ENCODE data around the gene MDM4. TPM values are rescaled to one million over a fixed set of nuclear protein-coding genes. Genes with fewer than 3 reads are reported as not detected.
A peak's percentile ranks its signal among the peaks of the same experiment; 100 is the strongest.
"Not testable (repeated sequence)": the region's sequence is repeated elsewhere in the genome, so short reads cannot be mapped to it uniquely, and the experiment has no call there.

MDM4 gene
- total RNA-seq, 1 donor from 2014 or later: 101 TPM

GRCh38 chr1:204556458-204557052, 40.3 kb downstream of the MDM4 start:
- peaks cover 7% of the 10 kb centered on the region for H3K4me1 Mint-ChIP-seq (ENCODE audit: unreplicated experiment)
- no peak for TF ChIP-seq CTCF (conservative IDR thresholded peaks at IDR 0.05)
- no peak for DNase-seq (ENCODE audit: extremely low spot score, unreplicated experiment)
- no peaks in the 10 kb centered on the region for H3K9me3 Mint-ChIP-seq
- H3K4me3 Mint-ChIP-seq: no peak overlapping the region
- no peaks in the 10 kb centered on the region for H3K27me3 Mint-ChIP-seq
- H3K36me3 Mint-ChIP-seq: peaks cover 28% of the 10 kb centered on the region
- no peak overlapping the region for H3K27ac Mint-ChIP-seq

- H3K4me1 Mint-ChIP-seq (ENCODE audit: unreplicated experiment): peaks cover 7% of the 10 kb centered on the region
- no peak overlapping the region for H3K4me3 Mint-ChIP-seq
- no peak for DNase-seq (ENCODE audit: extremely low spot score, unreplicated experiment)
- H3K27ac Mint-ChIP-seq: no peak overlapping the region
- TF ChIP-seq CTCF (conservative IDR thresholded peaks at IDR 0.05): no peak
- peaks cover 27% of the 10 kb centered on the region for H3K36me3 Mint-ChIP-seq
- no peaks in the 10 kb centered on the region for H3K9me3 Mint-ChIP-seq
- H3K27me3 Mint-ChIP-seq: no peaks in the 10 kb centered on the region
Measured at GRCh38 chr1:204558467-204558866, 42.3 kb downstream of the MDM4 start.

- not testable (repeated sequence) for DNase-seq (ENCODE audit: extremely low spot score, unreplicated experiment); H3K27ac Mint-ChIP-seq; H3K27me3 Mint-ChIP-seq; H3K9me3 Mint-ChIP-seq; H3K4me3 Mint-ChIP-seq
- Mint-ChIP-seq H3K4me1 (ENCODE audit: unreplicated experiment) (peaks cover 10% of the 10 kb centered on the region), H3K36me3 (peaks cover 25% of the 10 kb centered on the region)
Measured at GRCh38 chr1:204560002-204560401, 43.8 kb downstream of the MDM4 start.

GRCh38 chr1:204560590-204561150, 44.5 kb downstream of the MDM4 start:
- Mint-ChIP-seq H3K4me1 (ENCODE audit: unreplicated experiment) (peaks cover 13% of the 10 kb centered on the region), H3K4me3 (no peak overlapping the region), H3K36me3 (peaks cover 25% of the 10 kb centered on the region), H3K9me3 (no peaks in the 10 kb centered on the region), H3K27me3 (no peaks in the 10 kb centered on the region), H3K27ac (peak overlapping the region; percentile 37)
- no peak for DNase-seq (ENCODE audit: extremely low spot score, unreplicated experiment)
- no peak for TF ChIP-seq CTCF (conservative IDR thresholded peaks at IDR 0.05)

- Mint-ChIP-seq H3K36me3 (peaks cover 18% of the 10 kb centered on the region), H3K4me3 (no peak overlapping the region), H3K4me1 (ENCODE audit: unreplicated experiment) (peaks cover 25% of the 10 kb centered on the region), H3K27ac (no peak overlapping the region), H3K27me3 (no peaks in the 10 kb centered on the region), H3K9me3 (no peaks in the 10 kb centered on the region)
- no peak for DNase-seq (ENCODE audit: extremely low spot score, unreplicated experiment)
- TF ChIP-seq CTCF (conservative IDR thresholded peaks at IDR 0.05): no peak
Measured at GRCh38 chr1:204562075-204562990, 46.1 kb downstream of the MDM4 start.

- peaks cover 18% of the 10 kb centered on the region for H3K36me3 Mint-ChIP-seq
- H3K9me3 Mint-ChIP-seq: no peaks in the 10 kb centered on the region
- TF ChIP-seq CTCF (conservative IDR thresholded peaks at IDR 0.05): no peak
- no peak overlapping the region for H3K4me3 Mint-ChIP-seq
- peaks cover 27% of the 10 kb centered on the region for H3K4me1 Mint-ChIP-seq (ENCODE audit: unreplicated experiment)
- no peak overlapping the region for H3K27ac Mint-ChIP-seq
- no peaks in the 10 kb centered on the region for H3K27me3 Mint-ChIP-seq
- no peak for DNase-seq (ENCODE audit: extremely low spot score, unreplicated experiment)
Measured at GRCh38 chr1:204563307-204563706, 47.1 kb downstream of the MDM4 start.

Data from type B pancreatic cell (in vitro differentiated cells).